ENCODE measurements around the gene IL17RB. TPM values are rescaled to one million over a fixed set of nuclear protein-coding genes. Genes with fewer than 3 reads are reported as not detected.

IL17RB gene
- total RNA-seq (2014; rRNA removed; shearing (Covaris generic)): 0.12 and 0.54 TPM in 2 replicates

DNA sequence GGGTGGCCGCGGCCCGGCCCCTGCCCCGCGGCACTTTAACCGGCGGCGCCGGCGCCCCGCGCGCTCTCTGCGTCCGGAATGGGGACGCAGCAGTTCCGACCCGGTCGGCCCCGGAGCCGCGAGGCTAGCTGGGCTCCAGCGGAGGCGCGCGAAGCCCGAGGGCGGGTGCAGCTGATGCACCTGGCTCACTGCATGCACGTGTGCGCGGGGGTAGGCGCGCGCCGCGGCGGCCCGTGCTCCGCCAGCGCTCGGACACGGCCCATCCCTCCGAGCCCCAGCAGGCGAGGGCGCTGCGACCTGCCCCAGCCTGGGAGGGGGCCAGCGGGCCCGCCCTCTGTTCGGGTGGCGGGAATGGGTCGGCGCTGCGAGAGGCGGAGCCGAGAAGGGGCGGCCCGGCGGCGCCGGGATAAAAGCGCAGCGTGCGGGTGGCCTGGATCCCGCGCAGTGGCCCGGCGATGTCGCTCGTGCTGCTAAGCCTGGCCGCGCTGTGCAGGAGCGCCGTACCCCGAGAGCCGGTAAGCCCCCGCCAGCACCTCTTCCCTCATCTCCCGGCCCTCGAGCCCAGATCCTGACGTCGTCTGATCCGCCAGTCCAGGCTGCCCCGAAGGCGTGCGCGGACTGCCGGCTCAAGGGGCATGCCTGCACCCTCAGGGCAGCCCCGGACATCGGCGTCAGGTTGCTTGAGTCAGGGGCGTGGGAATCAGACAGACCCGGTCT, at the start of gene IL17RB, which contains the start of gene CHDH:
Gene IL17RB (plus strand): TSS at position 435 of the 717 bp plus-strand sequence. CDS start 21 bp downstream, at position 456.
Gene CHDH (minus strand): TSS at position 286 of the 717 bp plus-strand sequence. CDS start 22,411 bp downstream, outside the sequence.
- peak; percentile 66 for DNase-seq (ENCODE audit: low spot score)
- in situ Hi-C loops (cut with HindIII; ENCODE audit: low sequenced_read_pairs): no loop called here

DNA sequence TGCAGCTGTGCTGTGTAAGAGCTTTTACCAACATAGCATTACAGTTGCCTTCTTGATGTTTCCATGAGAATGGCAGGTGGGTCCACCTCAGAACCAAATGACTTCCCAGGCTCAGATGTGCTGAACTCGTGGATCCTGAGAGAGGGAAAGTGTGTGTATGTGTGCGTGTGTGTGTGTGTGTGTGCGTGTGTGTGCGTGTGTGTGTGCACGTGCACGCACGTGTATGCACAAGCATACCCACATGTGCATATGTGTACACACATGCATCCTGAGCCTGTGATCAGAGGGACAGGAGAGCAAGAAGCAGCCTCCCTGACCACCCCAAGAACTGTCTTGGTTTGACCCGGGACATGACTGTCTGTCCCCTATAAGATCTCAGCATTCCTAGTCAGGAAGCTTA, 48.2 kb upstream of the IL17RB start:
- DNase-seq (ENCODE audit: low spot score): no peak
- in situ Hi-C loops (cut with HindIII; ENCODE audit: low sequenced_read_pairs): no loop called here

DNA sequence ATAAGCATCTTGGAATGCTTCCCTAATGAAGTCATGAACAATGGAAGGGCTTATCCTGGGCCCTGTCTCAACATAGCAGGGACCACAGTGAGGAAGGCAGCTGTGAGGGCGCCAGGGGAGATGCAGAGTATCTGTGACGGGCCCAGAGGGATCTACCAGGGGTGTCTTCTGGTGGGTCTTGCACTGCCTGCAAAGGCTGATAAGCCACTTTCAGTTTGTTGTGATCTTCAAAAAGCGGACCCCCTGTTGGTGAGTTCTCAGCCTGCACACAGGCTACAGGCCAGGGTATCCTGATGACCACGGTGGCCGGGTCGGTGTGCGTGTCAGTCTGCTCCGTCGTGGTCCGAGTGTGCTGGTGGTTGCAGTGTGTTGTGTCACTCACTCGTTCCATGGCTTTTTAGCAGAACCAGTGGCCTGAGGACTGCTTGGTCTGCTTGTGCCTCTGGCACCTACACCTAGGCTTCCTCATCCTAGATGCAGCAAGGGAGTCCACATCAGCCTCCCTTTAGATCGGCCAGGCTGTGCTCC, 47.0 kb upstream of the IL17RB start:
- no peak for DNase-seq (ENCODE audit: low spot score)
- in situ Hi-C loops (cut with HindIII; ENCODE audit: low sequenced_read_pairs): no loop called here

- in situ Hi-C loops (cut with HindIII; ENCODE audit: low sequenced_read_pairs): no loop called here
- no peak for DNase-seq (ENCODE audit: low spot score)
These were observed 46.1 kb upstream of the IL17RB start for GRCh38 chr3:53800041-53800906.

GRCh38 chr3:53801319-53801718, 45.0 kb upstream of the IL17RB start:
- in situ Hi-C loops (cut with HindIII; ENCODE audit: low sequenced_read_pairs): no loop called here
- no peak for DNase-seq (ENCODE audit: low spot score)

GRCh38 chr3:53802256-53802880, 44.0 kb upstream of the IL17RB start:
- no peak for DNase-seq (ENCODE audit: low spot score)
- in situ Hi-C loops (cut with HindIII; ENCODE audit: low sequenced_read_pairs): no loop called here

GRCh38 chr3:53803124-53803815, 43.1 kb upstream of the IL17RB start:
- no peak for DNase-seq (ENCODE audit: low spot score)
- in situ Hi-C loops (cut with HindIII; ENCODE audit: low sequenced_read_pairs): no loop called here

DNA sequence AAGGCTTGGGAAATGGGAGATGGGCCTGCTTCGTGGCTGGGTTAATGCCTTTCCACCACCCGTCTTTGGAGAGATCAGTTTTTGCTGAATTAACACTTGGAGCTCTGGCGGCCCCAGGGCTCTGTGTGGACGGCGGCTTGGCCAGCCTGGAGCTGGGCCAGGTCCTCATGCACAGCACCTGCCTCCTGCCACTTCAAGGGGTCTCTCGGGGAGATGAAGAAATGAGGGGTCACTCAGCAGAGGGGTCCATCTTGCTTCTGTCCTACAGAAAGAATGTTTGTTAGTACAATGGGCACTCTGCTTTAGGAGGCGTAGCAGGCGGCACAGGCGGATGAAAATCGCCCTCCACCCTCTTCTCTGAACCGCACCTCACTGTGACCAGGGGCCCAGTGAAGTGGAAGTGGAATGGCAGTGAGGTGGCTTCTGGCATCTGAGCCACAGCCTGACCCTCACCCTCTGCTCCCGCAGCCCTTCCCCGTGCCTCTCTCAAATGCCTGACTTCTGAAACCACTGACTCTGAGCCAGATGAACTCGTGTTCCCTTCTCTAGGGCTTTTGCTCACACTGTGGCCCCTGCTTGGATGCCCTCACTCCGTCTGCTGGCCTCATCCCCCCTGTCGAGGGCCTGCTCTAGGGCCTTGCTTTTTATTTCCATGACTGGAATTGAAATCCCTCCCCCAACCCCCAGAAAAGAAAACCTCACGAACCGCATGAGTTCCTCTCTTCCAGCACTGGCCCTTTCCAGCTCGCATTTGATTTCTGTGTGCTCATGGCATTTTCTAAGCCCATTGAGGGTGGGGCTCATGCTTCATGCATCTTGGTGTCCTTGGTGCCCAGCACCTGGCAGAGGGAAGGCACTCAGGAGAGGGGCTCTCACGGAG, 42.3 kb upstream of the IL17RB start:
- in situ Hi-C loops (cut with HindIII; ENCODE audit: low sequenced_read_pairs): no loop called here
- no peak for DNase-seq (ENCODE audit: low spot score)

- no peak for DNase-seq (ENCODE audit: low spot score)
- in situ Hi-C loops (cut with HindIII; ENCODE audit: low sequenced_read_pairs): no loop called here
These were observed 41.5 kb upstream of the IL17RB start for GRCh38 chr3:53804697-53805462.

- in situ Hi-C loops (cut with HindIII; ENCODE audit: low sequenced_read_pairs): no loop called here
- no peak for DNase-seq (ENCODE audit: low spot score)
These were observed 40.8 kb upstream of the IL17RB start for GRCh38 chr3:53805463-53806159.

DNA sequence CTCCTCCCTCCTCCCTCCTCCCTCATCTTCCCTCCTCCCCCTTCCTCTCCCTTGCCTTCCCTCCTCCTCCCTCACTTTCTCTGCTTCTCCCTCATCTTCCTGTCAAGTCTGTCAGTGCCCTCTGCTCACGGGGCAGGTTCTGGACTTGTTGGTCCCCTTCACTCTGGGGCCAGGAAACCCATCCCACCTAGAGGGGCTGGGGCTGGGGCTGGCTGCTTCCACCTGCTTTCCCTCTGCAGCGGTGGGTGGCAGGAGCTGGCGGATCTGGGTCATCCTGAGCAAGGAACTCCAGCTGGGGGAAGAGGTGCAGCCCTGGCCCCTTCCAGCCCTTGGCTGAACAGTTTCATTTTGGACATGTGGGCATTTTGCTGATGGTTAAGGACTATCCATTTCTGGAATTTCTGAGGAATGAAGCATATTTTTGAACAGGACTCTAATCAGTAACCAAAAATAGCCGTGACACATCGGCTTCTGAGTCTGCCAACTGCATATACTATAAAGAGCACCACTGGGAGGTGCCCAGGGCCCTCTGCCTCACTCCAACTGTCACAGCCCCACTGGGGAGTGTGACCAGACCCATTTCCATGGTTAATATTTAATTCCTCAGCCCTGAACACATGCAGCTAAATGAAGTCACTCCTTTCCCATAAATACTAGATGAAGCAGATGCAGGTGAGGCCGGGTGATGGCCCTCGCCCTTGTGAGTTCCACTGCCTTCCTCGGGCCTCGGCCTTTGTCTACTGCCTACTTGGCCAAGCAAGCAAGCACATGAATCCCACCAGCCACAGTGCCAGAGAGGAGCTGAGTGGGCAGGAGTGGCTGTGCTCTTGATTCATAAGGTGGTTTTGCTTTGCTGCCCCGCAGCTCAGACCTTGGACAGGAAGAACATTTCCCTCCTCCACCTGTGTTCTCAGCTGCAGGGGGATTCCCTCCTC, 39.9 kb upstream of the IL17RB start:
- in situ Hi-C loops (cut with HindIII; ENCODE audit: low sequenced_read_pairs): no loop called here
- no peak for DNase-seq (ENCODE audit: low spot score)

DNA sequence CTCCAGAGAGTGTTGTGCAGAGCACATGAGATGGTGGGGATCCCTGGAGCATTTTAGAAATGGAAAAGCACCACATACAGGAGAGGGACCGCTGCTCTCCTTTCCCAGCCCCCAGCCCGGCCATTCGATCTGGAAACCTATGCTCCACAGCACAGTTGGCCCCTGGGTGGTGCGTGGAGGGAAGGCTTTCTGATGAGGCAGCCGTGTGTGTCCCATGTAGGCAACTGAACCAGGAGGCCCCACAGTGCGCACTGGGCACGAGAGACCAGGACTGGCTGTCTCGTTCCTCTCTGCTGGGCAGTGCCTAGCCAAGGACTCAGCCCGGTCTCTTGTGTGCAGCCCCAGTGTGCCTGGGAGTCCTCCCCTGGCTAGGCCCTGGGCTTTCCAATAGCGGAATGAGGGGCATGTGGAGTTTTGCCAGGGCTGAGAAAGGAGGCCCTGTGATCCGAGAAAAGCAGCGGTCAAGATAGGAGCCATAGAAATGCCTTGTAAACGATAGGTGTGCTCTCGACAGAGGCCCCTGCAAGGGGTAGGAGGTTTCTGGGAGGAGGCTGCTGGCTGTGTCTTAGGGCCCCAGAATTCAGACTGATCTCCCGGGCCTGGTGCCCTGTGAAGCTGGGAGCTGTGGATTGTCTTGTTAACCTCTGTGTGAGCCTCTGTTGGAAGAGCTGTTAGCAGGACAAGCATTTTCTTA, 39.1 kb upstream of the IL17RB start:
- DNase-seq (ENCODE audit: low spot score): no peak
- in situ Hi-C loops (cut with HindIII; ENCODE audit: low sequenced_read_pairs): no loop called here

DNA sequence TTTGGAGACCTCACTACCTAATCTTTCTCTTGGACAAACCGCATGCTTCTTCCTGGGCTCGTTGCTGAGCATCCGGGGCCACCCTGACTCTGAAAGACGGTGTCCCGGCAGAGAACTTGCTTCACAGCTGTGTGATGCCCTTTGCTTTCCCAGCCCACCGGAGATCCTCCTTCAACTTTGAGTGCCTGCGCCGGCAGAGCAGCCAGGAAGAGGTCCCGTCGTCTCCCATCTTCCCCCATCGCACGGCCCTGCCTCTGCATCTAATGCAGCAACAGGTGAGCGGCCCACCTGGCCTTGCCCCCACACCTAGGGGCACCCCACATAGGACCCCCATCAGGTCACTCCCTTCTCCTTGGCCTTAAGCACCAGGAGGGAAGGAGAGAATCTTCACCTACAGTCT, 37.9 kb upstream of the IL17RB start:
- DNase-seq (ENCODE audit: low spot score): no peak
- in situ Hi-C loops (cut with HindIII; ENCODE audit: low sequenced_read_pairs): no loop called here

- DNase-seq (ENCODE audit: low spot score): no peak
- in situ Hi-C loops (cut with HindIII; ENCODE audit: low sequenced_read_pairs): no loop called here
These were observed 37.1 kb upstream of the IL17RB start for GRCh38 chr3:53809267-53809666.

DNA sequence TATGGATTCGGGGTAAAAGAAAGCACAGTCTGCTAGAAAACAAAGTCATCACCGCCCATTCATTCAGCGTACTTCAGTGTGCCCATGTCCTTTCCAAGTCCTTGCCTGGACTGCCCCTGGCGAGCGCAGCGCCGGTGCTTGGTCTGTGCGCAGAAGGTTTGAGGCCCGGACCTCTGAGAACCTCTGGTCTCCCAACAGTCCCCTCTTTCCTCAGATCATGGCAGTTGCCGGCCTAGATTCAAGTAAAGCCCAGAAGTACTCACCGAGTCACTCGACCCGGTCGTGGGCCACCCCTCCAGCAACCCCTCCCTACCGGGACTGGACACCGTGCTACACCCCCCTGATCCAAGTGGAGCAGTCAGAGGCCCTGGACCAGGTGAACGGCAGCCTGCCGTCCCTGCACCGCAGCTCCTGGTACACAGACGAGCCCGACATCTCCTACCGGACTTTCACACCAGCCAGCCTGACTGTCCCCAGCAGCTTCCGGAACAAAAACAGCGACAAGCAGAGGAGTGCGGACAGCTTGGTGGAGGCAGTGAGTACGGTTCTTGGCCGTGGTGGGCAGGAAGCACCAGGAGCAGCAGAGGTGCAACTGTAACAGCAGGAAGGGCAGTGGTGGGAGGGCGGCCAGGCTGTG, 36.5 kb upstream of the IL17RB start:
- in situ Hi-C loops (cut with HindIII; ENCODE audit: low sequenced_read_pairs): no loop called here
- no peak for DNase-seq (ENCODE audit: low spot score)

Data from G401 (cell line).